NCI-H2107 (cell line): Measurements from ENCODE around the gene BACH2.
"Not testable (repeated sequence)": the region's sequence is repeated elsewhere in the genome, so short reads cannot be mapped to it uniquely, and the experiment has no call there.

Source experiments
- DNase-seq: peaks from one replicate; lab custom pipeline; 2025; lab: John Stamatoyannopoulos, UW

The BACH2 gene

GRCh38 chr6:90183587-90184333 lies 112.9 kb downstream of the BACH2 start:
- no peak for DNase-seq

GRCh38 chr6:90180526-90180925 lies 116.1 kb downstream of the BACH2 start:
- no peak for DNase-seq

GRCh38 chr6:90179190-90180169 lies 117.2 kb downstream of the BACH2 start:
- DNase-seq = no peak

- no peak for DNase-seq
Measured at GRCh38 chr6:90178384-90178855, 118.2 kb downstream of the BACH2 start.

GRCh38 chr6:90177544-90178383 lies 118.9 kb downstream of the BACH2 start:
- no peak for DNase-seq

GRCh38 chr6:90175627-90176538 lies 120.8 kb downstream of the BACH2 start:
- DNase-seq = no peak

- no peak for DNase-seq
Measured at GRCh38 chr6:90173262-90173925, 123.2 kb downstream of the BACH2 start.

GRCh38 chr6:90170601-90171000 lies 126.0 kb downstream of the BACH2 start:
- no peak for DNase-seq

- no peak for DNase-seq
Measured at GRCh38 chr6:90169374-90169773, 127.3 kb downstream of the BACH2 start.

GRCh38 chr6:90168693-90169131 lies 127.9 kb downstream of the BACH2 start:
- no peak for DNase-seq

- no peak for DNase-seq
Measured at GRCh38 chr6:90167514-90168379, 128.9 kb downstream of the BACH2 start.

GRCh38 chr6:90166155-90166924 lies 130.3 kb downstream of the BACH2 start:
- not testable (repeated sequence) for DNase-seq

- no peak for DNase-seq
Measured at GRCh38 chr6:90162648-90163387, 133.8 kb downstream of the BACH2 start.

GRCh38 chr6:90160013-90160412 lies 136.6 kb downstream of the BACH2 start:
- DNase-seq = no peak

GRCh38 chr6:90159452-90159851 lies 137.2 kb downstream of the BACH2 start:
- DNase-seq = no peak

- DNase-seq = no peak
Measured at GRCh38 chr6:90158936-90159335, 137.7 kb downstream of the BACH2 start.

GRCh38 chr6:90157441-90157840 lies 139.2 kb downstream of the BACH2 start:
- no peak for DNase-seq

- DNase-seq = no peak
Measured at GRCh38 chr6:90156861-90157260, 139.8 kb downstream of the BACH2 start.
